Pancreas (tissue), 10 donors: ENCODE data around the gene UGT1A8. TPM values are rescaled to one million over a fixed set of nuclear protein-coding genes. Genes with fewer than 3 reads are reported as not detected.

Source experiments
- ATAC-seq, 4 donors: fragments of 200-7000 bp; cut with Tn5 transposase; one replicate each; pipeline versions ENCODE4 v1.8.0 to v1.9.1; 2020; ENCODE audit warnings: mild to moderate bottlenecking in 4 of 4, moderate library complexity in 4 of 4
- DNase-seq, 6 donors: peaks; one replicate each; pipeline ENCODE4 v3.0.0-alpha.2; 2020
- FAIRE-seq: peaks from 2 replicates; lab custom pipeline; 2012; peaks lifted over from hg19 to GRCh38; lab: Jason Lieb, UNC
- H3K27ac ChIP-seq, 4 donors: fragments of 200-600 bp; sonication (generic); 1 replicate in 3 of 4; 2 replicates in 1 of 4; pipeline versions ENCODE4 v1.5.0 to v1.8.0; 2020
- H3K27me3 ChIP-seq, 4 donors: fragments of 200-600 bp; one replicate each; pipeline ENCODE4 v1.8.0; 2021
- H3K36me3 ChIP-seq, 3 donors: fragments of 200-600 bp; sonication (generic) in 1 of 3; one replicate each; pipeline versions ENCODE4 v1.5.0 to v1.8.0; 2020 to 2021
- H3K4me1 ChIP-seq, 3 donors: fragments of 200-600 bp; one replicate each; pipeline ENCODE4 v1.8.0; 2021
- H3K4me3 ChIP-seq, 4 donors: fragments of 200-600 bp; sonication (generic) in 2 of 4; one replicate each; pipeline versions ENCODE4 v1.5.0 to v1.8.0; 2020 to 2021
- H3K9me3 ChIP-seq, 4 donors: fragments of 200-600 bp; one replicate each; pipeline ENCODE4 v1.8.0; 2021
- CTCF ChIP-seq, 4 donors: fragments of 200-600 bp; sonication (generic) in 3 of 4; IDR thresholded peaks; one replicate each; pipeline versions ENCODE4 v1.5.0 to v1.8.0; 2021; ENCODE audit warnings: antibody characterized with exemption in 4 of 4
- WGBS, 2 donors: extraction: QIAGEN DNeasy Blood & Tissue Kit; methylation state at CpG; one replicate each; pipeline ENCODE4 v1.1.7; 2013; 5-methylcytosine and 5-hydroxymethylcytosine counted together
- intact Hi-C, 3 donors: fragments of 100-400 bp; cut with DNase I; formaldehyde crosslinking; loops; one replicate each; pipeline versions ENCODE4 v1.11.1 to v1.14.2; 2022
- polyA plus RNA-seq, 2 donors: library from polyadenylated mRNA; stranded (reverse); fragments of 200-250 nt; gene quantifications; one replicate each; pipeline ENCODE4 v1.2.3, GENCODE V29; 2013
- total RNA-seq, 6 donors: library from RNA; stranded (reverse); fragmentation: NEBNext Ultra II Directional in 4 of 6; extraction: Animal tissue kit (Norgen Biotek cat#: 25700) in 4 of 6; gene quantifications; one replicate each; pipeline versions ENCODE4 v1.2.1 to v1.2.4, GENCODE V29; 2021 to 2023
- donor health status: healthy with polysubstance abuse.
- donor health status: DM: no; HTN: no; CAD: no; lungs with moderate emphysema.
- donor health status: DM: no; HTN: no; CAD: no.
- donor health status: control.
- donor health status: control.
- donor health status: Bipolar disorder and iron deficiency.
- donor health status: DM: yes; HTN: yes; CAD: no.
- donor health status: DM: no; HTN: no; CAD: no.
- donor health status: DM: no; HTN: no; CAD: no.
- donor health status: DM: yes; HTN: yes; CAD: no.

Gene UGT1A8
- total and polyA plus RNA-seq, 8 donors: 0.12 TPM; not detected in 7

- no peaks in the 10 kb centered on the region for H3K36me3 ChIP-seq
- WGBS, 2 donors: 29 to 30% methylated on average over 11 of the region's 11 CpGs
- no peak overlapping the region for H3K4me3 ChIP-seq
- no peaks in the 10 kb centered on the region for H3K4me1 ChIP-seq
- no peaks in the 10 kb centered on the region for H3K27me3 ChIP-seq
- no peak overlapping the region for H3K27ac ChIP-seq
- FAIRE-seq (no peak), DNase-seq (peak; percentile 63 to 95 (median 82)), ATAC-seq (peak; percentile 88 to 99 (median 98))
- no peaks in the 10 kb centered on the region for H3K9me3 ChIP-seq
- intact Hi-C loops: no loop called here
- peak; percentile 78 to 87 (median 84) for TF ChIP-seq CTCF (IDR thresholded peaks at IDR 0.05)
These were observed 94.0 kb downstream of the UGT1A8 start for GRCh38 chr2:233711312-233712008.

GRCh38 chr2:233712611-233713261, 95.3 kb downstream of the UGT1A8 start, which contains the start of gene UGT1A5:
Gene UGT1A5 (plus strand): TSS chr2:233712907. CDS start chr2:233712992, 85 bp downstream.
- TF ChIP-seq CTCF (IDR thresholded peaks at IDR 0.05): no peak
- no peaks in the 10 kb centered on the region for H3K4me1 ChIP-seq
- no peak for DNase-seq
- H3K27me3 ChIP-seq: no peaks in the 10 kb centered on the region
- WGBS, 2 donors: 61 to 62% methylated on average over 14 of the region's 14 CpGs
- intact Hi-C loops: no loop called here
- no peak for ATAC-seq
- H3K9me3 ChIP-seq: no peaks in the 10 kb centered on the region
- H3K36me3 ChIP-seq: no peaks in the 10 kb centered on the region
- H3K4me3 ChIP-seq: no peak within 1 kb of the TSS
- no peak within 1 kb of the TSS for H3K27ac ChIP-seq
- no peak for FAIRE-seq

GRCh38 chr2:233713262-233713615, 95.8 kb downstream of the UGT1A8 start:
- WGBS, 2 donors: 66 to 69% methylated on average over 7 of the region's 7 CpGs

GRCh38 chr2:233714121-233714520, 96.7 kb downstream of the UGT1A8 start:
- no peak overlapping the region for H3K27ac ChIP-seq
- H3K4me3 ChIP-seq: no peak overlapping the region
- DNase-seq (no peak), FAIRE-seq (no peak), ATAC-seq (no peak)
- no peaks in the 10 kb centered on the region for H3K9me3 ChIP-seq
- WGBS, 2 donors: 50 to 70% methylated on average over 2 of the region's 2 CpGs
- TF ChIP-seq CTCF (IDR thresholded peaks at IDR 0.05): no peak
- intact Hi-C loops: no loop called here
- no peaks in the 10 kb centered on the region for H3K4me1 ChIP-seq
- H3K27me3 ChIP-seq: no peaks in the 10 kb centered on the region
- H3K36me3 ChIP-seq: no peaks in the 10 kb centered on the region

More at GRCh38 chr2:233713262-233713615, 95.8 kb downstream of the UGT1A8 start:
- Histone ChIP-seq H3K27me3 (no peaks in the 10 kb centered on the region), H3K4me3 (no peak overlapping the region), H3K4me1 (no peaks in the 10 kb centered on the region), H3K36me3 (no peaks in the 10 kb centered on the region), H3K27ac (no peak overlapping the region), H3K9me3 (no peaks in the 10 kb centered on the region)
- TF ChIP-seq CTCF (IDR thresholded peaks at IDR 0.05): no peak
- intact Hi-C loops: no loop called here
- DNase-seq (no peak), ATAC-seq (no peak), FAIRE-seq (no peak)

GRCh38 chr2:233718552-233718951, 101.1 kb downstream of the UGT1A8 start, which contains the start of gene UGT1A4:
Gene UGT1A4 (plus strand): TSS chr2:233718736. CDS start chr2:233718821, 85 bp downstream.
- no peak for DNase-seq
- 65 to 71% methylated on average over 7 of the region's 7 CpGs for WGBS, 2 donors
- no peak within 1 kb of the TSS for H3K27ac ChIP-seq
- intact Hi-C loops: no loop called here
- no peaks in the 10 kb centered on the region for H3K27me3 ChIP-seq
- H3K36me3 ChIP-seq: no peaks in the 10 kb centered on the region
- no peak for ATAC-seq
- H3K4me1 ChIP-seq: no peaks in the 10 kb centered on the region
- no peak for FAIRE-seq
- no peaks in the 10 kb centered on the region for H3K9me3 ChIP-seq
- TF ChIP-seq CTCF (IDR thresholded peaks at IDR 0.05): no peak
- no peak within 1 kb of the TSS for H3K4me3 ChIP-seq
